ENCODE results near the gene SNTG2. TPM values are rescaled to one million over a fixed set of nuclear protein-coding genes. Genes with fewer than 3 reads are reported as not detected.

Gene SNTG2
- total and polyA plus RNA-seq, 10 of the 15 experiments (the other 5 are each of a cell fraction or from before 2014, with no cell fraction given): not detected

GRCh38 chr2:1406434-1406833, 455.8 kb downstream of the SNTG2 start:
- FAIRE-seq (no peak), DNase-seq (ENCODE audit: low read depth, low spot score) (no peak), ATAC-seq (no peak)
- H3K27me3 ChIP-seq (replicated peaks in 1 of 2; ENCODE audit: control insufficient read depth in 2 of 2, insufficient read depth in 2 of 2, low read length in 1 of 2): no peaks in the 10 kb centered on the region
- no peaks in the 10 kb centered on the region for H4K20me1 ChIP-seq (ENCODE audit: control insufficient read depth, insufficient read depth)
- POLR2A ChIA-PET: no interaction called here
- H3K9me3 ChIP-seq (replicated peaks; ENCODE audit: control insufficient read depth, insufficient read depth, low read length): no peaks in the 10 kb centered on the region; the same call in 1 of the 3 replicates
- H3K4me3 ChIP-seq: no peak overlapping the region
- BruUV-seq (replicated peaks): no TSS peak
- no peak overlapping the region for H3K9ac ChIP-seq (ENCODE audit: control insufficient read depth, insufficient read depth, low read length)
- H2AFZ ChIP-seq (ENCODE audit: control insufficient read depth, low read depth, low read length): no peak overlapping the region
- intact Hi-C loops (cut with micrococcal nuclease; ENCODE audit: unreplicated experiment): no loop called here
- no peaks in the 10 kb centered on the region for H3K4me1 ChIP-seq (ENCODE audit: control insufficient read depth, insufficient read depth, low read length)
- RAD21 ChIA-PET (ENCODE audit: unreplicated experiment): no interaction called here
- H3K4me2 ChIP-seq (ENCODE audit: control insufficient read depth, insufficient read depth): no peak overlapping the region
- in situ Hi-C loops (cut with MboI): no loop called here
- H3K27ac ChIP-seq (ENCODE audit: control insufficient read depth, insufficient read depth): no peak overlapping the region
- H3K36me3 ChIP-seq (ENCODE audit: control insufficient read depth in 2 of 2, insufficient read depth in 2 of 2, low read length in 1 of 2): no peaks in the 10 kb centered on the region
- H3K79me2 ChIP-seq (ENCODE audit: control insufficient read depth, insufficient read depth, low read length): no peaks in the 10 kb centered on the region
- TF ChIP-seq, protein P1, sequence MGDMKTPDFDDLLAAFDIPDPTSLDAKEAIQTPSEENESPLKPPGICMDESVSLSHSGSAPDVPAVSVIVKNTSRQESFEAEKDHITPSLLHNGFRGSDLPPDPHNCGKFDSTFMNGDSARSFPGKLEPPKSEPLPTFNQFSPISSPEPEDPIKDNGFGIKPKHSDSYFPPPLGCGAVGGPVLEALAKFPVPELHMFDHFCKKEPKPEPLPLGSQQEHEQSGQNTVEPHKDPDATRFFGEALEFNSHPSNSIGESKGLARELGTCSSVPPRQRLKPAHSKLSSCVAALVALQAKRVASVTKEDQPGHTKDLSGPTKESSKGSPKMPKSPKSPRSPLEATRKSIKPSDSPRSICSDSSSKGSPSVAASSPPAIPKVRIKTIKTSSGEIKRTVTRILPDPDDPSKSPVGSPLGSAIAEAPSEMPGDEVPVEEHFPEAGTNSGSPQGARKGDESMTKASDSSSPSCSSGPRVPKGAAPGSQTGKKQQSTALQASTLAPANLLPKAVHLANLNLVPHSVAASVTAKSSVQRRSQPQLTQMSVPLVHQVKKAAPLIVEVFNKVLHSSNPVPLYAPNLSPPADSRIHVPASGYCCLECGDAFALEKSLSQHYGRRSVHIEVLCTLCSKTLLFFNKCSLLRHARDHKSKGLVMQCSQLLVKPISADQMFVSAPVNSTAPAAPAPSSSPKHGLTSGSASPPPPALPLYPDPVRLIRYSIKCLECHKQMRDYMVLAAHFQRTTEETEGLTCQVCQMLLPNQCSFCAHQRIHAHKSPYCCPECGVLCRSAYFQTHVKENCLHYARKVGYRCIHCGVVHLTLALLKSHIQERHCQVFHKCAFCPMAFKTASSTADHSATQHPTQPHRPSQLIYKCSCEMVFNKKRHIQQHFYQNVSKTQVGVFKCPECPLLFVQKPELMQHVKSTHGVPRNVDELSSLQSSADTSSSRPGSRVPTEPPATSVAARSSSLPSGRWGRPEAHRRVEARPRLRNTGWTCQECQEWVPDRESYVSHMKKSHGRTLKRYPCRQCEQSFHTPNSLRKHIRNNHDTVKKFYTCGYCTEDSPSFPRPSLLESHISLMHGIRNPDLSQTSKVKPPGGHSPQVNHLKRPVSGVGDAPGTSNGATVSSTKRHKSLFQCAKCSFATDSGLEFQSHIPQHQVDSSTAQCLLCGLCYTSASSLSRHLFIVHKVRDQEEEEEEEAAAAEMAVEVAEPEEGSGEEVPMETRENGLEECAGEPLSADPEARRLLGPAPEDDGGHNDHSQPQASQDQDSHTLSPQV (IDR thresholded peaks at IDR 0.05): no peak
- TF ChIP-seq ZNF384 (IDR thresholded peaks at IDR 0.05; ENCODE audit: borderline replicate concordance, low read depth, low read length): no peak
- no peak for TF ChIP-seq MYC (IDR thresholded peaks at IDR 0.05; ENCODE audit: insufficient read depth, insufficient read length, insufficient replicate concordance, low read length, severe bottlenecking)
- TF ChIP-seq MEF2A (IDR thresholded peaks at IDR 0.05; ENCODE audit: insufficient read depth, low read depth, low read length): no peak
- no peak for TF ChIP-seq IRF5 (IDR thresholded peaks at IDR 0.05; ENCODE audit: borderline replicate concordance)
- CTCF ChIA-PET: interaction anchor here (1.3 kb wide), 1 partner anchor 144 kb away, joined by 4 read pairs; no protein-coding TSS in a partner anchor
- WGBS (ENCODE audit: insufficient coverage, insufficient replicate concordance, low lambda C conversion rate, missing lambda C conversion rate): 0% methylated on average over 2 of the region's 2 CpGs
- SMC1A ChIA-PET (ENCODE audit: uncharacterized antibody, unreplicated experiment): no interaction called here
